IPS-NIHi7 (cell line): ENCODE results near the gene EPG5.
"Not testable (repeated sequence)": the region's sequence is repeated elsewhere in the genome, so short reads cannot be mapped to it uniquely, and the experiment has no call there.

ENCODE experiments used
- DNase-seq: peaks from one replicate; pipeline ENCODE4 v3.0.0; 2012; ENCODE audit warnings: mixed read lengths; ENCODE audit errors: extremely low spot score

EPG5 gene

GRCh38 chr18:45814733-45815132 is 152.4 kb downstream of the EPG5 start:
- DNase-seq: not testable (repeated sequence)

GRCh38 chr18:45807144-45807543 is 160.0 kb downstream of the EPG5 start:
- DNase-seq: not testable (repeated sequence)

GRCh38 chr18:45806226-45806625 is 160.9 kb downstream of the EPG5 start:
- DNase-seq: no peak

GRCh38 chr18:45805551-45805950 is 161.6 kb downstream of the EPG5 start:
- no peak for DNase-seq

GRCh38 chr18:45802814-45803492 is 164.2 kb downstream of the EPG5 start:
- no peak for DNase-seq

- no peak for DNase-seq
These were observed 165.6 kb downstream of the EPG5 start for GRCh38 chr18:45801416-45802004.
